Gastrocnemius medialis (tissue), 4 donors: ENCODE measurements around the gene CHID1. TPM values are rescaled to one million over a fixed set of nuclear protein-coding genes. Genes with fewer than 3 reads are reported as not detected.
A peak's percentile ranks its signal among the peaks of the same experiment; 100 is the strongest.

Experiments
- ATAC-seq, 2 donors: fragments of 150-250 bp; one replicate each; pipeline ENCODE4 v1.9.1; 2016
- DNase-seq, 2 donors: peaks; one replicate each; pipeline ENCODE4 v3.0.0-alpha.2; 2019
- H3K27ac ChIP-seq, 4 donors: fragments of 200-600 bp; sonication (generic); 1 replicate in 1 of 4; 2 replicates in 3 of 4; pipeline ENCODE4 v1.5.1; 2016 to 2018; ENCODE audit warnings: mild to moderate bottlenecking in 2 of 4, moderate library complexity in 1 of 4
- H3K27me3 ChIP-seq, 3 donors: fragments of 200-600 bp; sonication (generic) in 2 of 3; 1 replicate in 1 of 3; 2 replicates in 2 of 3; pipeline versions ENCODE4 v1.5.1 to v1.6.0; 2016 to 2019; ENCODE audit warnings: mild to moderate bottlenecking in 1 of 3, moderate library complexity in 1 of 3
- H3K36me3 ChIP-seq, 2 donors: fragments of 200-600 bp; sonication (generic) in 1 of 2; one replicate each; pipeline ENCODE4 v1.5.1; 2017 to 2018
- H3K4me1 ChIP-seq, 2 donors: fragments of 200-600 bp; sonication (generic) in 1 of 2; one replicate each; pipeline ENCODE4 v1.5.1; 2016 to 2017; ENCODE audit warnings: mild to moderate bottlenecking in 2 of 2
- H3K4me3 ChIP-seq, 4 donors: fragments of 200-600 bp; sonication (generic) in 3 of 4; 1 replicate in 1 of 4; 2 replicates in 3 of 4; pipeline ENCODE4 v1.5.1; 2016 to 2019; ENCODE audit warnings: mild to moderate bottlenecking in 2 of 4
- H3K9me3 ChIP-seq, 3 donors: fragments of 200-600 bp; sonication (generic) in 2 of 3; 1 replicate in 1 of 3; 2 replicates in 2 of 3; pipeline ENCODE4 v1.5.1; 2016 to 2019
- POLR2A ChIP-seq, 2 donors: fragments of 450-650 bp; IDR thresholded peaks; one replicate each; pipeline ENCODE4 v1.6.1; 2017; ENCODE audit warnings: antibody characterized with exemption in 2 of 2, mild to moderate bottlenecking in 2 of 2, moderate library complexity in 2 of 2
- in situ Hi-C, 4 donors: fragments of 200-750 bp; cut with MboI; loops; one replicate each; pipeline versions ENCODE4 v1.15.0 to v1.8.0; 2017; ENCODE audit warnings: low sequenced_read_pairs in 4 of 4
- intact Hi-C: fragments of 100-400 bp; cut with DNase I; formaldehyde crosslinking; loops from one replicate; pipeline ENCODE4 v1.15.1; 2023; ENCODE audit warnings: low total_unique reads
- total RNA-seq, 4 donors: library from RNA; depleted of rRNA; stranded (reverse); fragments of >200 nt; gene quantifications; one replicate each; pipeline versions ENCODE4 v1.1.0 to v1.2.3, GENCODE V29; 2016
- TF ChIP-seq, protein P1 (sequence below), 5 experiments: fragments of 450-650 bp in 3 of 5; fragments of 200-600 bp in 2 of 5; sonication (generic) in 2 of 5; IDR thresholded peaks in 4 of 5; conservative IDR thresholded peaks in 1 of 5; 1 replicate in 4 of 5; 2 replicates in 1 of 5; pipeline ENCODE4 v1.5.1; 2016 to 2019; ENCODE audit warnings: antibody characterized with exemption in 5 of 5, mild to moderate bottlenecking in 3 of 5, moderate library complexity in 3 of 5

CHID1 gene
- total RNA-seq, 4 donors from 2014 or later: 23.3 to 43.2 (median 33.1) TPM

DNA sequence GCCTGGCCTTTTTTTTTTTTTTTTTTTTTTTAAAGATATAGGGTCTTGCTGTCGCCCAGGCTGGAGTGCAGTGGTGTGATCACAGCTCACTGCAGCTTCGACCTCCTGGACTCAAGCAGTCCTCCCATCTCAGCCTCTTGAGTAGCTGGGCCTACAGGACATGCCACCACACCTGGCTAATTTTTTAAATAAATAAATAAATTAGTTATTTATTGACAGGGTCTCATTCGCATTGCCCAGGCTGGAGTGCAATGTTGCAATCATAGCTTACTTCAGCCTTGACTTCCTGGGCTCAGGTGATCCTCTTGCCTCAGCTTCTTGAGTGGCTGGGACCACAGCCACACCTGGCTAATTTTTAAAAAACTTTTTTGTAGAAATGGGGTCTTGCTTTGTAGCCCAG, 25.6 kb upstream of the CHID1 start:
- no peak for ATAC-seq
- no peak for DNase-seq
- Histone ChIP-seq H3K9me3 (no peaks in the 10 kb centered on the region), H3K4me1 (peaks cover 31 to 40% of the 10 kb centered on the region in 2 donors), H3K27ac (no peak overlapping the region), H3K4me3 (no peak overlapping the region), H3K36me3 (no peaks in the 10 kb centered on the region), H3K27me3 (no peaks in the 10 kb centered on the region)
- TF ChIP-seq, protein P1, sequence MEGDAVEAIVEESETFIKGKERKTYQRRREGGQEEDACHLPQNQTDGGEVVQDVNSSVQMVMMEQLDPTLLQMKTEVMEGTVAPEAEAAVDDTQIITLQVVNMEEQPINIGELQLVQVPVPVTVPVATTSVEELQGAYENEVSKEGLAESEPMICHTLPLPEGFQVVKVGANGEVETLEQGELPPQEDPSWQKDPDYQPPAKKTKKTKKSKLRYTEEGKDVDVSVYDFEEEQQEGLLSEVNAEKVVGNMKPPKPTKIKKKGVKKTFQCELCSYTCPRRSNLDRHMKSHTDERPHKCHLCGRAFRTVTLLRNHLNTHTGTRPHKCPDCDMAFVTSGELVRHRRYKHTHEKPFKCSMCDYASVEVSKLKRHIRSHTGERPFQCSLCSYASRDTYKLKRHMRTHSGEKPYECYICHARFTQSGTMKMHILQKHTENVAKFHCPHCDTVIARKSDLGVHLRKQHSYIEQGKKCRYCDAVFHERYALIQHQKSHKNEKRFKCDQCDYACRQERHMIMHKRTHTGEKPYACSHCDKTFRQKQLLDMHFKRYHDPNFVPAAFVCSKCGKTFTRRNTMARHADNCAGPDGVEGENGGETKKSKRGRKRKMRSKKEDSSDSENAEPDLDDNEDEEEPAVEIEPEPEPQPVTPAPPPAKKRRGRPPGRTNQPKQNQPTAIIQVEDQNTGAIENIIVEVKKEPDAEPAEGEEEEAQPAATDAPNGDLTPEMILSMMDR (IDR thresholded peaks at IDR 0.05 in 4 of 5, conservative IDR thresholded peaks at IDR 0.05 in 1 of 5): no peak
- no peak for TF ChIP-seq POLR2A (IDR thresholded peaks at IDR 0.05)
- intact Hi-C loops: no loop called here
- in situ Hi-C loops: no loop called here

DNA sequence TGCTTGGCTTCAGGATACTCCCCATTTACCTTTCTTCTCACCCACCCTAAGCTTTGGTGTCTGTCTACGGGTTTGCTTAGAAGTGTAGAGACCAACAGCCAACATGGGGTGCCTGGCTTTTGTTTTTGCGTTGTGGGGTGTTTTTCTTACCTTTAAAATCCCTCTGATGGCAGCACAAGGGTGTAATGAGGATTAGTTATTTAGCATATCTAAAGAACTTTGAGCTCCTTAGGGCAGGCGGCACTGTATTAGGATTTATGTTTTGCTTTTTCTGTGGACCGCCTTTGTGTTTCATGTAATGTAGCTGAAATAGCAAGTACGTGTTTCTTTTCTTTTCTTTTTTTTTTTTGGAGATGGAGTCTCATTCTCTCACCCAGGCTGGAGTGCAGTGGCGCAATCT, 23.9 kb upstream of the CHID1 start:
- in situ Hi-C loops: no loop called here
- H3K4me3 ChIP-seq: no peak overlapping the region

DNA sequence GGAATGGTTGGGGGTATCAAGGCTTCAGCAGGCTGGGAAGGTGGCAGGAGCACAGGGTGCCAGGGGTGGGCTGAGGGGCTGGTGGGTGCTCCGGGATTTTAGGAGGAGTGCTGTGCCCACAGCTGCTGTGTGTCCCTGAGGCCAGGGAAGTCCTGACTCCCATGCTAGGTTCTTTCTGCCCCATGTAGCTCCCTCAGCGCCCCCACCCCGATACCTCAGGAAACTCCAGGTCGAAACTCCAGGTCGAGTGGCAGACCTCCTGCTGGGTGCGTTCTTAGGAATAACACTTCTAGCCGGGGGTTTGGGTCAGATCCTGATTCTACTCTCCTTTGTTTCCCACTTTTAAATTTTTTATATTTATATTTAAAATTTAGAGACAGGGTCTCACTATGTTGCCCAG, 23.3 kb upstream of the CHID1 start:
- no peak overlapping the region for H3K4me3 ChIP-seq
- intact Hi-C loops: no loop called here
- no peaks in the 10 kb centered on the region for H3K27me3 ChIP-seq
- in situ Hi-C loops: no loop called here
- H3K27ac ChIP-seq: peak overlapping the region in 1 of 4 donors; percentile 59
- H3K4me1 ChIP-seq: peaks cover 26 to 36% of the 10 kb centered on the region in 2 donors
- ATAC-seq (no peak), DNase-seq (no peak)
- TF ChIP-seq POLR2A (IDR thresholded peaks at IDR 0.05): no peak
- TF ChIP-seq, protein P1 (IDR thresholded peaks at IDR 0.05 in 4 of 5, conservative IDR thresholded peaks at IDR 0.05 in 1 of 5): no peak
- no peaks in the 10 kb centered on the region for H3K36me3 ChIP-seq
- no peaks in the 10 kb centered on the region for H3K9me3 ChIP-seq

More for the DNA sequence above, 23.9 kb upstream of the CHID1 start:
- H3K9me3 ChIP-seq: no peaks in the 10 kb centered on the region
- DNase-seq (no peak), ATAC-seq (no peak)
- H3K36me3 ChIP-seq: no peaks in the 10 kb centered on the region
- no peak for TF ChIP-seq POLR2A (IDR thresholded peaks at IDR 0.05)
- TF ChIP-seq, protein P1 (IDR thresholded peaks at IDR 0.05 in 4 of 5, conservative IDR thresholded peaks at IDR 0.05 in 1 of 5): no peak
- H3K27me3 ChIP-seq: no peaks in the 10 kb centered on the region
- H3K4me1 ChIP-seq: peaks cover 26 to 33% of the 10 kb centered on the region in 2 donors
- intact Hi-C loops: no loop called here
- H3K27ac ChIP-seq: no peak overlapping the region

DNA sequence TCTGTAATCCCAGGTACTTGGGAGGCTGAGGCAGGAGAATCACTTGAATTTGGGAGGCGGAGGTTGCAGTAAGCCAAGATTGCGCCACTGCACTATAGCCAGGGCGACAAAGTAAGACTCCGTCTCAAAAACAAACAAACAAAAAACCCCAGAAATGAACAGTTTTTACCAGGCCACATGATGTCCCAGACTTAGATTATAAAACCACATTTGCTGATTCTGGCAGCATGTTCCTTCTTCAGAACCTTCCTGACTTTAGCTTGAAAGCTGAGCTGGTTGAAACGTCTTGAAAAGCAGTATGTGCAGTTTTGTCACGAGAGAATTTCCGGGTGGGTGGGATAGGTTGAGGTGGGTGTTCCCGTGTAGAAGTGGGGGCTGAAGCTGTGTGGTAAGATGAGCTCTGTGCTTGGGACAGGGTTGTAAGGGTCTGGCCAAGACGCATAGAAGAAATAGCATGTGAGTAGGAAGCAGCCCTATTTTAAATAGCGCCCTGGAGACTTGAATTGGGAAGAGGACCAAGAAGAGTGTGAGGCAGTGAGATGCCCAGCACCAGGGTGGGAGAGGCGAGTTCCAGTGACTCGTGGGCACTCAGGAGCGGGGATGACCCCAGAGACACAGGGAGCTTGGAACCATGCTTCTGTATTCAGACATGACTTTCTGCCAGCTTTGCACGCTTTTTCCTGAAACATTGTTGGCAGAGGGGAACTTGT, 22.7 kb upstream of the CHID1 start:
- Histone ChIP-seq H3K36me3 (no peaks in the 10 kb centered on the region), H3K27ac (peak overlapping the region; percentile 24 to 59 (median 42)), H3K9me3 (no peaks in the 10 kb centered on the region), H3K4me3 (no peak overlapping the region), H3K4me1 (peaks cover 26 to 36% of the 10 kb centered on the region in 2 donors), H3K27me3 (no peaks in the 10 kb centered on the region)
- peak in 1 of 2 donors; percentile 30 for ATAC-seq
- in situ Hi-C loops: no loop called here
- intact Hi-C loops: no loop called here
- TF ChIP-seq, protein P1 (IDR thresholded peaks at IDR 0.05 in 4 of 5, conservative IDR thresholded peaks at IDR 0.05 in 1 of 5): no peak
- no peak for DNase-seq
